GM13977 (cell line): Measurements from ENCODE around the gene EMC9.

ENCODE experiments used
- DNase-seq: peaks from one replicate; pipeline ENCODE4 v3.0.0; 2012; ENCODE audit warnings: low spot score
- in situ Hi-C: fragments of 300-500 bp; cut with MboI; formaldehyde crosslinking; loops from one replicate; pipeline ENCODE4 v1.12.0; 2022; ENCODE audit warnings: low sequenced_read_pairs, low pct_unique_long_range_greater_than_20kb, mixed read lengths, inconsistent platforms; ENCODE audit not compliant: unreplicated experiment
- TF ChIP-seq, protein P1 (sequence below): IDR thresholded peaks from 2 replicates; pipeline ENCODE4 v1.5.1; 2012; ENCODE audit warnings: mild to moderate bottlenecking, control low read depth; ENCODE audit not compliant: insufficient read depth; ENCODE audit errors: extremely low read depth, missing control alignments

EMC9 gene

DNA sequence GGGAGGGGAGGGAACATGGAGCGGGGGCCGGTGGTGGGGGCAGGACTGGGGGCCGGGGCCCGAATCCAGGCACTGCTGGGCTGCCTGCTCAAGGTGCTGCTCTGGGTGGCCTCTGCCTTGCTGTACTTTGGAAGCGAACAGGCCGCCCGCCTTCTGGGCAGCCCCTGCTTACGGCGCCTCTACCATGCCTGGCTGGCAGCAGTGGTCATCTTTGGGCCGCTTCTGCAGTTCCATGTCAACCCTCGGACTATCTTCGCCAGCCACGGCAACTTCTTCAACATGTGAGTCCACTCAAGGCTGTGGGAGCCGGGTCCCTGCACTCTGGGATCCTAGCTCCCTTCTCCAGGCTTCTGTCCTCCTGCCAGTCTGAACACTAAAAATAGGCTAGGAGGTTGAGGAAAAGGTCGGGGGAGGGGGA lies 9.8 kb downstream of the EMC9 start:
- TF ChIP-seq, protein P1, sequence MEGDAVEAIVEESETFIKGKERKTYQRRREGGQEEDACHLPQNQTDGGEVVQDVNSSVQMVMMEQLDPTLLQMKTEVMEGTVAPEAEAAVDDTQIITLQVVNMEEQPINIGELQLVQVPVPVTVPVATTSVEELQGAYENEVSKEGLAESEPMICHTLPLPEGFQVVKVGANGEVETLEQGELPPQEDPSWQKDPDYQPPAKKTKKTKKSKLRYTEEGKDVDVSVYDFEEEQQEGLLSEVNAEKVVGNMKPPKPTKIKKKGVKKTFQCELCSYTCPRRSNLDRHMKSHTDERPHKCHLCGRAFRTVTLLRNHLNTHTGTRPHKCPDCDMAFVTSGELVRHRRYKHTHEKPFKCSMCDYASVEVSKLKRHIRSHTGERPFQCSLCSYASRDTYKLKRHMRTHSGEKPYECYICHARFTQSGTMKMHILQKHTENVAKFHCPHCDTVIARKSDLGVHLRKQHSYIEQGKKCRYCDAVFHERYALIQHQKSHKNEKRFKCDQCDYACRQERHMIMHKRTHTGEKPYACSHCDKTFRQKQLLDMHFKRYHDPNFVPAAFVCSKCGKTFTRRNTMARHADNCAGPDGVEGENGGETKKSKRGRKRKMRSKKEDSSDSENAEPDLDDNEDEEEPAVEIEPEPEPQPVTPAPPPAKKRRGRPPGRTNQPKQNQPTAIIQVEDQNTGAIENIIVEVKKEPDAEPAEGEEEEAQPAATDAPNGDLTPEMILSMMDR: no peak
- DNase-seq: no peak
- in situ Hi-C loops: no loop called here

DNA sequence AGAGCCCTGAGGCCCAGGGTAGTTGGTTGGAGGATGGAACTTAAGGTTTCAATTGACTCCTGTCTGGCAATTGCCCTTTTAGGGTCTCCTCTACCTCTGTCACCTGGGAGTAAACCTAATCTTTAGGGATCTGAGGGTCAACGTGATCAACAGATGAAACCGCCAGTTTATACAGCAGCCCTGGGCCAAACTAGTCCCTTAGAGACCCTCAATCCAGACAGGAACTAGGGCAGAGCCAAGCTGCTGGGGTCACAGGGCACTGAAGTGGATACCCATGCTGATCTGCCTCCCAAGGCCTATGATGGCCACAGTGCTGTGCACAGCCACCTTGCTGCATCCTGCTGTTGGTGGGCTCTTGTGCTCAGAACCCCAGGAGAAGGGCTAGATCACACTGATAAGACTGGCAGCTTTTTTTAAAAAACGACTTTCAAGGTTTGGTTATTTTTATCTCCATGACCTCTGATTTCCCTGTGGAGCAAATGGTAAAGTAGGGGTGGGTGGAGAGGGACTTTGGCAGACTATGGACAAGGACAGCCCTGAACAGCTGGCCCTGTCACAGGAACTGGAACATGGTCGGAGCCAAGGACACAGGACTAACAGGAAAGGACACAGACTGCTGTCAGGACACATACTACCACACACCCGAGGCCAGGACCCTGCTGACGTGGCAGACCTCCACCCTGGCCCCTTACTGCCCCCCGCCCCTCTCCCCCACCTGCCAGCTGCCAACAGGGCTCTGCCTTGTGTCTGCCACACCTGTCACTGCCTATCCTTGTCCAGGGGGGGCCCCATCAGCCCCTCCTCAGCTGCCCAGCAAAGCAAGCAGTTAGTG lies 10.5 kb downstream of the EMC9 start:
- in situ Hi-C loops: no loop called here
- DNase-seq: no peak
- TF ChIP-seq, protein P1: no peak

DNA sequence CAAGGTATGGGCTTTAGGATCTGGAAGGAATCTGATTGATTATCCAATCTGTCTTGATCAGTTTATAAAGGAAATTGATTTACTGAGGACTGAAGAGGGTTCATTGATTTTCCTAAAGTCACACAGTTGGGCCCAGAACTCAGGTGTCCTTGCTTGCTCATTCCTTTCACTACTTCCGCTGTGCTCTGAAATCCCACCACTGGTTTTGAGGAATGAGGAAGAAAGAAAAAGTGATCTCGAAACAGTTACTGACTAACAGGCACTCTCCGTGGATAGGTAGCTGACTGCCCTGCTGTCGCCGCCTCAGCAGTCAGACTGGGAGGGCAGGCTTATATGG lies 11.0 kb downstream of the EMC9 start, which contains the start of gene FITM1:
FITM1 (plus strand) TSS at position 280 of the 337 bp plus-strand sequence. CDS start 905 bp downstream, outside the sequence.
- TF ChIP-seq, protein P1: no peak
- in situ Hi-C loops: no loop called here
- DNase-seq: no peak

DNA sequence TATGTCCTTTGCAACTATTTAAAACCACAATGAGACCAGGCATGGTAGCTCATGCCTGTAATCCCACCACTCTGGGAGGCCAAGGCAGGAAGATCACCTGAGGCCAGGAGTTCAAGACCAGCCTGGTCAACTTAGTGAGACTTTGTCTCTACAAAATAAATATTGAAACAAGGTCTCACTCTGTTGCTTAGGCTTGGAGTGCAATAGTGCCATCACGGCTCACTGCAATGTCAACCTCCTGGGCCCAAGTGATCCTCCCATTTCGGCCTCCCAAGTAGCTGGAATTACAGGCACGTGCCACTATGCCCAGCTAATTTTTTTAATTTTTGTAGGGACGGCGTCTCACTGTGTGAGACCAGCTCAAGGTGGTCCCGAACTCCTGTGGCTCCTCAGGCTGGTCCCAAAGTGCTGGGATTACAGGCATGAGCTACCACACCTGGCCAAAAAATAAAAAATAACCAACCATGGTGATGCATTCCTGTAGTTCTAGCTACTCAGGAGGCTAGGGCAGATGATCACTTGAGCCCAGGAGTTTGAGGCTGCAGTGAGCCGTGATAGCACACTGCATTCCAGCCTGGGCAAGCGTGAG lies 11.9 kb downstream of the EMC9 start:
- TF ChIP-seq, protein P1: no peak
- DNase-seq: no peak
- in situ Hi-C loops: no loop called here

DNA sequence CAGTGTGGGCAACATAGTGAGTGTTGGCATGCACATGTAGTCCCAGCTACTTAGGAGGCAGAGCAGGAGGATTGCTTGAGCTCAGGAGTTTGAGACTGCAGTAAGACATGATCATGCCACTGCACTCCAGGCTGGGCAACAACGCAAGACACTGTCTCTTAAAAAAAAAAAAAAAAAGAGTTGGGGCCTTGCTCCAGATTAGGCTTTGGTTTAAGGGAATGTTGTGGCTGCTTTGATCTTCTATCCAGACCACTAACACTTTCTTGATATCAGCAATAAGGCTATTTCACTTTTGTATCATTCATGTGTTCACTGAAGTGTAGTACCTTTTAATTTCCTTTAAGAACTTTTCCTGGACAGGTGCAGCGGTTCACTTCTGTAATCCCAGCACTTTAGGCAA lies 13.7 kb downstream of the EMC9 start:
- in situ Hi-C loops: no loop called here
- DNase-seq: no peak
- TF ChIP-seq, protein P1: no peak

DNA sequence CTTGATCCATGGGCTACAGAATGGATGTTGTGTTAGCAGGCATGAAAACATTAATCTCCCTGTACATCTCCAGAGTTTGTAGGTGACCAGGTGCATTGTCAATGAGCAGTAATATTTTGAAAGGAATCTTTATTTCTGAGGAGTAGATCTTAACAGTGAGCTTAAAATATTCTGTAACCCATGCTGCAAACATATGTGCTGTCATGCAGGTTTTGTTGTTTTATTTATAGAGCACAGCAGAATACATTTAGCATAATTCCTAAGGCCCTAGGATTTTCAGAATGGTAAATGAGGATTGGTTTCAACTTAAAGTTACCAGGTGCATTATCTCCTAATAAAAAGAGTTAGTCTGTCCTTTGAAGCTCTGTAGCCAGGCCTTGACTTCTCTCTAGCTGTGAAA lies 14.5 kb downstream of the EMC9 start:
- no peak for DNase-seq
- in situ Hi-C loops: no loop called here
- TF ChIP-seq, protein P1: no peak
